Gastrocnemius medialis (tissue), 4 donors: ENCODE results near the gene PSAPL1.

Experiments
- POLR2A ChIP-seq, 2 donors: fragments of 450-650 bp; IDR thresholded peaks; one replicate each; pipeline ENCODE4 v1.6.1; 2017; ENCODE audit warnings: antibody characterized with exemption in 2 of 2, mild to moderate bottlenecking in 2 of 2, moderate library complexity in 2 of 2
- TF ChIP-seq, protein P1 (sequence below), 5 experiments: fragments of 450-650 bp in 3 of 5; fragments of 200-600 bp in 2 of 5; sonication (generic) in 2 of 5; IDR thresholded peaks in 4 of 5; conservative IDR thresholded peaks in 1 of 5; 1 replicate in 4 of 5; 2 replicates in 1 of 5; pipeline ENCODE4 v1.5.1; 2016 to 2019; ENCODE audit warnings: antibody characterized with exemption in 5 of 5, mild to moderate bottlenecking in 3 of 5, moderate library complexity in 3 of 5

- TF ChIP-seq, protein P1, sequence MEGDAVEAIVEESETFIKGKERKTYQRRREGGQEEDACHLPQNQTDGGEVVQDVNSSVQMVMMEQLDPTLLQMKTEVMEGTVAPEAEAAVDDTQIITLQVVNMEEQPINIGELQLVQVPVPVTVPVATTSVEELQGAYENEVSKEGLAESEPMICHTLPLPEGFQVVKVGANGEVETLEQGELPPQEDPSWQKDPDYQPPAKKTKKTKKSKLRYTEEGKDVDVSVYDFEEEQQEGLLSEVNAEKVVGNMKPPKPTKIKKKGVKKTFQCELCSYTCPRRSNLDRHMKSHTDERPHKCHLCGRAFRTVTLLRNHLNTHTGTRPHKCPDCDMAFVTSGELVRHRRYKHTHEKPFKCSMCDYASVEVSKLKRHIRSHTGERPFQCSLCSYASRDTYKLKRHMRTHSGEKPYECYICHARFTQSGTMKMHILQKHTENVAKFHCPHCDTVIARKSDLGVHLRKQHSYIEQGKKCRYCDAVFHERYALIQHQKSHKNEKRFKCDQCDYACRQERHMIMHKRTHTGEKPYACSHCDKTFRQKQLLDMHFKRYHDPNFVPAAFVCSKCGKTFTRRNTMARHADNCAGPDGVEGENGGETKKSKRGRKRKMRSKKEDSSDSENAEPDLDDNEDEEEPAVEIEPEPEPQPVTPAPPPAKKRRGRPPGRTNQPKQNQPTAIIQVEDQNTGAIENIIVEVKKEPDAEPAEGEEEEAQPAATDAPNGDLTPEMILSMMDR (IDR thresholded peaks at IDR 0.05 in 4 of 5, conservative IDR thresholded peaks at IDR 0.05 in 1 of 5) = no peak
- TF ChIP-seq POLR2A (IDR thresholded peaks at IDR 0.05) = no peak
These were observed 43.0 kb upstream of the PSAPL1 start for GRCh38 chr4:7477695-7478094.
